Hepatocyte (in vitro differentiated cells): ENCODE data around the gene IGSF5.

ENCODE experiments used
- EZH2 ChIP-seq: fragments of 200-600 bp; sonication (generic); IDR thresholded peaks from 2 replicates; pipeline ENCODE4 v1.6.1; 2016; ENCODE audit warnings: antibody characterized with exemption, mild to moderate bottlenecking, borderline replicate concordance
- EZH2phosphoT487 ChIP-seq: fragments of 200-600 bp; sonication (generic); IDR thresholded peaks from one replicate; pipeline ENCODE4 v1.6.1; 2018; ENCODE audit warnings: antibody characterized with exemption, mild to moderate bottlenecking, low read depth, moderate library complexity; ENCODE audit not compliant: unreplicated experiment, severe bottlenecking
- TF ChIP-seq, protein P1 (sequence below): fragments of 200-600 bp; sonication (generic); IDR thresholded peaks from 2 replicates; pipeline ENCODE4 v1.5.1; 2016; ENCODE audit warnings: antibody characterized with exemption, mild to moderate bottlenecking; ENCODE audit not compliant: poor library complexity

DNA sequence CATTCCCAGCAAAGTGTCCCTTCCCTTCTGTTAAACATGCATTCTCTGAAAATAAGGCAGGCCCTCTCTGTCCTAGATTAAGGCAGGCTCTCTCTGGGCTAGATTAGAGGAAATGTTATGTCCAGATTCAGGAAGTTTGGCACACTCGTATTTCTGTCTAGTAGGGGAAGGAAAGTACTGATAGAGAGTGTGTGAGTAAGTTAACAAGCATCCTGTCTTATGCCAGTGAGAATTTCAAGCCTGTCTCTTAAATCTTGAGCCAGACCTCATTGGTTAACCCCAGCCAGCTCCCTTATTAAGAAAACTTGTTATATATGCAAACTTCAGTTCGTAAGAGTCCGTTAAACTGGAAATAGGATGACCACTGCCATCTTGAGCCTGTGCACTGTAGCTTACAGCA is 31.6 kb downstream of the IGSF5 start:
- TF ChIP-seq, protein P1, sequence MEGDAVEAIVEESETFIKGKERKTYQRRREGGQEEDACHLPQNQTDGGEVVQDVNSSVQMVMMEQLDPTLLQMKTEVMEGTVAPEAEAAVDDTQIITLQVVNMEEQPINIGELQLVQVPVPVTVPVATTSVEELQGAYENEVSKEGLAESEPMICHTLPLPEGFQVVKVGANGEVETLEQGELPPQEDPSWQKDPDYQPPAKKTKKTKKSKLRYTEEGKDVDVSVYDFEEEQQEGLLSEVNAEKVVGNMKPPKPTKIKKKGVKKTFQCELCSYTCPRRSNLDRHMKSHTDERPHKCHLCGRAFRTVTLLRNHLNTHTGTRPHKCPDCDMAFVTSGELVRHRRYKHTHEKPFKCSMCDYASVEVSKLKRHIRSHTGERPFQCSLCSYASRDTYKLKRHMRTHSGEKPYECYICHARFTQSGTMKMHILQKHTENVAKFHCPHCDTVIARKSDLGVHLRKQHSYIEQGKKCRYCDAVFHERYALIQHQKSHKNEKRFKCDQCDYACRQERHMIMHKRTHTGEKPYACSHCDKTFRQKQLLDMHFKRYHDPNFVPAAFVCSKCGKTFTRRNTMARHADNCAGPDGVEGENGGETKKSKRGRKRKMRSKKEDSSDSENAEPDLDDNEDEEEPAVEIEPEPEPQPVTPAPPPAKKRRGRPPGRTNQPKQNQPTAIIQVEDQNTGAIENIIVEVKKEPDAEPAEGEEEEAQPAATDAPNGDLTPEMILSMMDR, result no peak
- no peak for TF ChIP-seq EZH2phosphoT487
- no peak for TF ChIP-seq EZH2
